HepG2 (cell line): Measurements from ENCODE around the gene KMT2E.

ENCODE experiments used
- GABPB1 ChIP-seq: IDR thresholded peaks from 2 replicates; pipeline ENCODE4 v1.6.1; 2016; ENCODE audit warnings: mild to moderate bottlenecking, missing genetic modification reagents, moderate library complexity, missing compliant biosample characterization
- HNF4A ChIP-seq: sonication (generic); formaldehyde crosslinking; IDR thresholded peaks from 2 replicates; pipeline ENCODE4 v1.4.0; 2020; ENCODE audit warnings: missing genetic modification reagents
- NFIC ChIP-seq: IDR thresholded peaks from 2 replicates; pipeline ENCODE4 v1.6.1; 2012; ENCODE audit warnings: mild to moderate bottlenecking, low read length, inconsistent platforms
- POGZ ChIP-seq: sonication (generic); formaldehyde crosslinking; IDR thresholded peaks from 2 replicates; pipeline ENCODE4 v1.4.0; 2020; ENCODE audit warnings: mild to moderate bottlenecking, missing genetic modification reagents
- ZFP36L2 ChIP-seq: sonication (generic); formaldehyde crosslinking; IDR thresholded peaks from 2 replicates; pipeline ENCODE4 v1.4.0; 2020; ENCODE audit warnings: missing genetic modification reagents
- ZFYVE20 ChIP-seq: sonication (generic); formaldehyde crosslinking; IDR thresholded peaks from 2 replicates; pipeline ENCODE4 v1.8.0; 2023; ENCODE audit warnings: low read depth, mild to moderate bottlenecking, moderate library complexity, missing genetic modification reagents, borderline replicate concordance
- ZNF33A ChIP-seq: sonication (generic); formaldehyde crosslinking; IDR thresholded peaks from 2 replicates; pipeline ENCODE4 v1.5.1; 2020; ENCODE audit warnings: missing genetic modification reagents, mild to moderate bottlenecking, moderate library complexity, borderline replicate concordance
- TF ChIP-seq, protein P1 (sequence below): sonication (generic); formaldehyde crosslinking; IDR thresholded peaks from 2 replicates; pipeline ENCODE4 v1.5.0; 2020; ENCODE audit warnings: mild to moderate bottlenecking, missing genetic modification reagents, moderate library complexity

DNA sequence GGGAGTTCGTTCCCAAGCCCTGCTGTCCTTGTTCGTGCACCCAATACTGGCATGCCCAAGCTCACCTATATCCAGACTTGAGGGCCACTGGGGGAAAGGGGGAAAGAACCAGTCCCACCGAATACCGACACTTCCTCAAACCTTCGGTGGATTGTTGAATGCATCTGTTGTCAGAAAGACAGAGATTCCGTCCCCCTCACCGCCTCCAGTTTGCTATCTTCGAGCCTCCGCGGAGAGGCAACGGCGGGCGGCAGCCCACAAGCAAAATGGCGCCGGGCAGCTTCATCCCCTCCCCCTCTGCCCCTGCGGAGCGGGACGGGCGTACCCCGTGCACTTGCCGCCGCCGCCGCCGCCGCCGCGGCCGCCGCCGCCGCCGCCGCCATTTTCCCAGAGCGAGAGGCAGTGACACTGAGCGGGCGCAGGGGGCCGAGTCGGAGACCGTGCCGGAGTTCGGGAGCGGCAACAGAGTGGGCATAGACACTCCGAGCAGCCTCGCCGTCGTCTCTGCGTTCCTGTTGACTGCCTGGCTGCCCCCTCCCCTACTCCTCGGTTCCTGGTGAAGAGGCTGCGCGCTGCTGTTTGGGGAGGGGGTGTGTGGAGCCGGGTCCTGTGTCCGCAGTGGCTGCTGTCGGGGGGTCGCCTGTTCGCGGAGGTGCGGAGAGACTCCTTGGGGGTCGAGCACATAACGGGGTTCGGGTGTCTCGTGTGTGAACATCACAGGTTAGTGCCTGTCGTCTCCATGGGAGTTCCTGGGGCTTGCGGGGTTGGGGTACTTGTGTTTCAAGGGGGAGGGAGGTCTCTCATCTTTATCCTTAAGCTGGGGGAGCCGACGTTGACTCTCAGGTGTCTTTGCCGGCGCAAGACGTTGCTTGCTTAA, at the start of gene KMT2E:
- TF ChIP-seq GABPB1 (peak; percentile 57), ZFYVE20 (CRISPR knock-in tag) (no peak), ZFP36L2 (CRISPR knock-in tag) (no peak), ZNF33A (no peak), NFIC (no peak), HNF4A (CRISPR knock-in tag) (no peak), POGZ (CRISPR knock-in tag) (no peak; the same call in 1 of the 2 replicates)
- TF ChIP-seq, protein P1, sequence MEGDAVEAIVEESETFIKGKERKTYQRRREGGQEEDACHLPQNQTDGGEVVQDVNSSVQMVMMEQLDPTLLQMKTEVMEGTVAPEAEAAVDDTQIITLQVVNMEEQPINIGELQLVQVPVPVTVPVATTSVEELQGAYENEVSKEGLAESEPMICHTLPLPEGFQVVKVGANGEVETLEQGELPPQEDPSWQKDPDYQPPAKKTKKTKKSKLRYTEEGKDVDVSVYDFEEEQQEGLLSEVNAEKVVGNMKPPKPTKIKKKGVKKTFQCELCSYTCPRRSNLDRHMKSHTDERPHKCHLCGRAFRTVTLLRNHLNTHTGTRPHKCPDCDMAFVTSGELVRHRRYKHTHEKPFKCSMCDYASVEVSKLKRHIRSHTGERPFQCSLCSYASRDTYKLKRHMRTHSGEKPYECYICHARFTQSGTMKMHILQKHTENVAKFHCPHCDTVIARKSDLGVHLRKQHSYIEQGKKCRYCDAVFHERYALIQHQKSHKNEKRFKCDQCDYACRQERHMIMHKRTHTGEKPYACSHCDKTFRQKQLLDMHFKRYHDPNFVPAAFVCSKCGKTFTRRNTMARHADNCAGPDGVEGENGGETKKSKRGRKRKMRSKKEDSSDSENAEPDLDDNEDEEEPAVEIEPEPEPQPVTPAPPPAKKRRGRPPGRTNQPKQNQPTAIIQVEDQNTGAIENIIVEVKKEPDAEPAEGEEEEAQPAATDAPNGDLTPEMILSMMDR (CRISPR knock-in tag), result 0 out of 2 replicates have a peak, but pooled peaks have one; percentile 0
